PC-3 (cell line): Measurements from ENCODE around the gene CDC42BPB. TPM values are rescaled to one million over a fixed set of nuclear protein-coding genes. Genes with fewer than 3 reads are reported as not detected.

Experiments
- ATAC-seq: fragments of 200-7000 bp; cut with Tn5 transposase; 2 replicates; pipeline ENCODE4 v1.9.1; 2020; ENCODE audit warnings: mild to moderate bottlenecking, moderate library complexity
- BruUV-seq: library from RNA; stranded (reverse); fragments of 400-500 nt; replicated peaks from 2 replicates; lab custom pipeline; 2021; lab: Mats Ljungman, UMichigan
- CTCF ChIA-PET: fragments of 300-600 bp; sonication (Branson Sonifier 250); formaldehyde crosslinking; loops from one replicate; lab custom pipeline; 2022; ENCODE audit warnings: antibody characterized with exemption; lab: Charles Lee
- POLR2A ChIA-PET: fragments of 300-600 bp; sonication (Branson Sonifier 250); formaldehyde crosslinking; loops from one replicate; lab custom pipeline; 2022; ENCODE audit warnings: antibody characterized with exemption; ENCODE audit not compliant: unreplicated experiment; lab: Charles Lee
- DNase-seq: peaks from one replicate; pipeline ENCODE4 v3.0.0-alpha.2; 2015
- H2AFZ ChIP-seq: fragments of 300-600 bp; sonication (generic); 2 replicates; pipeline ENCODE4 v1.6.0; 2016; ENCODE audit warnings: antibody characterized with exemption, low read length
- H3F3A ChIP-seq: fragments of 300-600 bp; sonication (generic); one replicate; pipeline ENCODE4 v1.6.0; 2017; ENCODE audit warnings: antibody characterized with exemption, low read length, control low read depth, mild to moderate bottlenecking; ENCODE audit not compliant: unreplicated experiment
- H3K27ac ChIP-seq: fragments of 300-600 bp; sonication (generic); 2 replicates; pipeline ENCODE4 v1.5.1; 2016; ENCODE audit warnings: mild to moderate bottlenecking, low read length
- H3K27me3 ChIP-seq: fragments of 300-600 bp; sonication (generic); 2 replicates; pipeline ENCODE4 v1.6.1; 2016; ENCODE audit warnings: low read length, mixed read lengths
- H3K36me3 ChIP-seq: fragments of 300-600 bp; sonication (generic); 2 replicates; pipeline ENCODE4 v1.6.1; 2016; ENCODE audit warnings: low read depth, mixed run types, low read length, mixed read lengths
- H3K4me1 ChIP-seq: fragments of 300-600 bp; sonication (generic); 2 replicates; pipeline ENCODE4 v1.5.1; 2016; ENCODE audit warnings: low read length; ENCODE audit not compliant: insufficient read depth
- H3K4me2 ChIP-seq: fragments of 300-600 bp; sonication (generic); 2 replicates; pipeline ENCODE4 v1.6.0; 2016; ENCODE audit warnings: low read length
- H3K4me3 ChIP-seq: fragments of 300-600 bp; sonication (generic); 2 replicates; pipeline ENCODE4 v1.5.1; 2016; ENCODE audit warnings: mild to moderate bottlenecking, low read length, mixed read lengths
- H3K79me2 ChIP-seq: fragments of 300-600 bp; sonication (generic); 2 replicates; pipeline ENCODE4 v1.6.1; 2017; ENCODE audit warnings: low read length, mixed read lengths
- H3K9ac ChIP-seq: fragments of 300-600 bp; sonication (generic); 2 replicates; pipeline ENCODE4 v1.6.0; 2016; ENCODE audit warnings: mild to moderate bottlenecking, low read length
- H3K9me2 ChIP-seq: fragments of 300-600 bp; sonication (generic); replicated peaks from 2 replicates; pipeline ENCODE4 v1.6.1; 2016; ENCODE audit warnings: mixed run types, low read length, mixed read lengths
- H3K9me3 ChIP-seq: fragments of 300-600 bp; sonication (generic); 2 replicates; pipeline ENCODE4 v1.6.1; 2016; ENCODE audit warnings: low read length, mixed read lengths
- H4K20me1 ChIP-seq: fragments of 300-600 bp; sonication (generic); 2 replicates; pipeline ENCODE4 v1.6.1; 2016; ENCODE audit warnings: low read length, mixed read lengths
- CTCF ChIP-seq: fragments of 300-600 bp; sonication (generic); conservative IDR thresholded peaks from 2 replicates; pipeline ENCODE4 v1.5.1; 2017; ENCODE audit warnings: antibody characterized with exemption, low read depth, mild to moderate bottlenecking, low read length
- EZH2 ChIP-seq: fragments of 300-600 bp; sonication (generic); IDR thresholded peaks from one replicate; pipeline ENCODE4 v1.6.1; 2017; ENCODE audit warnings: antibody characterized with exemption, mild to moderate bottlenecking, low read length; ENCODE audit not compliant: unreplicated experiment
- EZH2phosphoT487 ChIP-seq: fragments of 300-600 bp; sonication (generic); IDR thresholded peaks from 2 replicates; pipeline ENCODE4 v1.6.1; 2018; ENCODE audit warnings: mild to moderate bottlenecking, antibody characterized with exemption, low read length, borderline replicate concordance
- intact Hi-C: fragments of 100-400 bp; cut with micrococcal nuclease; formaldehyde crosslinking; loops from 2 replicates; pipeline ENCODE4 v1.9.0; 2023
- total RNA-seq: library from RNA; depleted of rRNA; stranded (reverse); fragments of >200 nt; gene quantifications from 2 replicates; pipeline ENCODE4 v1.2.3, GENCODE V29; 2014

The CDC42BPB gene
- total RNA-seq, 1 experiment from 2014 or later: 73.0 TPM

GRCh38 chr14:102971314-102971713 lies 86.0 kb downstream of the CDC42BPB start:
- CTCF ChIA-PET: interaction anchor here (0.5 kb wide), 1 partner anchor 106 kb away, joined by 7 read pairs; no protein-coding TSS in a partner anchor
- TF ChIP-seq CTCF: no peak
- TF ChIP-seq EZH2phosphoT487: no peak
- no peak for TF ChIP-seq EZH2
- no TSS peak for BruUV-seq
- Histone ChIP-seq H3K9ac (no peak overlapping the region), H3K27me3 (no peaks in the 10 kb centered on the region), H2AFZ (no peak overlapping the region), H3K4me3 (no peak overlapping the region), H3K9me2 (no peaks in the 10 kb centered on the region), H3K79me2 (no peaks in the 10 kb centered on the region), H3K4me2 (no peak overlapping the region), H3F3A (no peaks in the 10 kb centered on the region), H4K20me1 (no peaks in the 10 kb centered on the region), H3K36me3 (peaks cover 50% of the 10 kb centered on the region), H3K27ac (no peak overlapping the region), H3K4me1 (no peaks in the 10 kb centered on the region), H3K9me3 (no peaks in the 10 kb centered on the region)
- intact Hi-C loops: no loop called here
- DNase-seq (no peak), ATAC-seq (no peak)
- POLR2A ChIA-PET: no interaction called here

GRCh38 chr14:102970496-102970895 lies 86.9 kb downstream of the CDC42BPB start:
- no peaks in the 10 kb centered on the region for H3K9me2 ChIP-seq
- no peak overlapping the region for H3K4me2 ChIP-seq
- TF ChIP-seq EZH2phosphoT487 (no peak), CTCF (no peak), EZH2 (no peak)
- intact Hi-C loops: no loop called here
- no peaks in the 10 kb centered on the region for H3K79me2 ChIP-seq
- ChIA-PET CTCF (no interaction called here), POLR2A (no interaction called here)
- peaks cover 54% of the 10 kb centered on the region for H3K36me3 ChIP-seq
- H3K9ac ChIP-seq: no peak overlapping the region
- H3K27me3 ChIP-seq: no peaks in the 10 kb centered on the region
- H3K27ac ChIP-seq: no peak overlapping the region
- DNase-seq (no peak), ATAC-seq (no peak)
- H3K9me3 ChIP-seq: no peaks in the 10 kb centered on the region
- H2AFZ ChIP-seq: no peak overlapping the region
- no peak overlapping the region for H3K4me3 ChIP-seq
- H3K4me1 ChIP-seq: no peaks in the 10 kb centered on the region
- no peaks in the 10 kb centered on the region for H4K20me1 ChIP-seq
- BruUV-seq: no TSS peak
- no peaks in the 10 kb centered on the region for H3F3A ChIP-seq

GRCh38 chr14:102969901-102970300 lies 87.4 kb downstream of the CDC42BPB start:
- intact Hi-C loops: no loop called here
- H3F3A ChIP-seq: no peaks in the 10 kb centered on the region

More at GRCh38 chr14:102969901-102970300, 87.4 kb downstream of the CDC42BPB start:
- no peak overlapping the region for H3K4me3 ChIP-seq
- DNase-seq: no peak
- no peak overlapping the region for H3K9ac ChIP-seq
- H3K4me1 ChIP-seq: no peaks in the 10 kb centered on the region
- ChIA-PET CTCF (no interaction called here), POLR2A (no interaction called here)
- BruUV-seq: no TSS peak
- no peaks in the 10 kb centered on the region for H3K9me2 ChIP-seq
- H4K20me1 ChIP-seq: no peaks in the 10 kb centered on the region
- peaks cover 57% of the 10 kb centered on the region for H3K36me3 ChIP-seq
- H3K79me2 ChIP-seq: no peaks in the 10 kb centered on the region
- no peak for ATAC-seq
- H3K27ac ChIP-seq: no peak overlapping the region
- no peak for TF ChIP-seq CTCF
- TF ChIP-seq EZH2phosphoT487: no peak
- H2AFZ ChIP-seq: no peak overlapping the region
- H3K9me3 ChIP-seq: no peaks in the 10 kb centered on the region
- no peaks in the 10 kb centered on the region for H3K27me3 ChIP-seq
- no peak overlapping the region for H3K4me2 ChIP-seq
